Measurements from ENCODE around the gene FLAD1. TPM values are rescaled to one million over a fixed set of nuclear protein-coding genes. Genes with fewer than 3 reads are reported as not detected.
A peak's percentile ranks its signal among the peaks of the same experiment; 100 is the strongest.

FLAD1 gene
- total RNA-seq, 1 experiment from 2014 or later = 97.0 TPM

- H3K23me2 ChIP-seq (ENCODE audit: insufficient read length, low read depth, low read length, poor library complexity, severe bottlenecking) = peaks cover 26% of the 10 kb centered on the region
- H2BK15ac ChIP-seq (ENCODE audit: low read depth, low read length) = no peak overlapping the region
- H2BK12ac ChIP-seq (ENCODE audit: insufficient read length, low read depth, low read length) = no peak overlapping the region
- H3K4me1 ChIP-seq (ENCODE audit: insufficient read depth, low read length) = peaks cover 5% of the 10 kb centered on the region; the same call in 1 of the 2 replicates
- H4K5ac ChIP-seq (ENCODE audit: insufficient read length, low read depth, low read length) = no peak overlapping the region
- H3K27ac Mint-ChIP-seq = peak overlapping the region; percentile 92 to 97 (median 96); a peak in 6 of 7 replicates
- H2AK5ac ChIP-seq (ENCODE audit: insufficient read length, low read length) = no peak overlapping the region
- H3T11ph ChIP-seq (ENCODE audit: low read length) = no peak overlapping the region
- peak overlapping the region; percentile 41 for H3K27ac ChIP-seq (ENCODE audit: insufficient read length, low read depth, low read length)
- peak overlapping the region; percentile 93 to 97 for H3K4me3 Mint-ChIP-seq
- peaks cover 3% of the 10 kb centered on the region for H3K27me3 Mint-ChIP-seq (ENCODE audit: low read depth)
- H3K18ac ChIP-seq (ENCODE audit: insufficient read length, low read depth, low read length) = peak overlapping the region; percentile 61
- no peaks in the 10 kb centered on the region for H4K20me1 ChIP-seq (ENCODE audit: control insufficient read depth, insufficient read depth, insufficient read length)
- peak; percentile 77 for DNase-seq
- H2BK120ac ChIP-seq (ENCODE audit: low read depth, low read length, poor library complexity, severe bottlenecking) = no peak overlapping the region
- no peak overlapping the region for H3K56ac ChIP-seq (ENCODE audit: insufficient read length, low read depth, low read length)
- no peak overlapping the region for H3K14ac ChIP-seq (ENCODE audit: insufficient read depth, low read length)
- H3K4ac ChIP-seq (ENCODE audit: low read depth, low read length) = no peak overlapping the region
- no peak overlapping the region for H2AFZ ChIP-seq (ENCODE audit: low read length)
- peaks cover 0 to 2% of the 10 kb centered on the region in 2 experiments; a peak in 2 of 5 replicates for H3K9me3 Mint-ChIP-seq
- H3K23ac ChIP-seq (ENCODE audit: insufficient read length, low read depth, low read length) = no peak overlapping the region
- H3K27me3 ChIP-seq (ENCODE audit: insufficient read depth, low read length) = no peaks in the 10 kb centered on the region
- H3K4me1 Mint-ChIP-seq = peaks cover 20 to 33% of the 10 kb centered on the region in 2 experiments
- peak overlapping the region; percentile 6 for H3K9ac ChIP-seq (ENCODE audit: extremely low read depth, insufficient read length, low read length)
- H2BK20ac ChIP-seq (ENCODE audit: low read depth, low read length, poor library complexity, severe bottlenecking) = no peak overlapping the region
- no peak overlapping the region for H2BK5ac ChIP-seq (ENCODE audit: insufficient read length, low read length)
- TF ChIP-seq, protein P1, sequence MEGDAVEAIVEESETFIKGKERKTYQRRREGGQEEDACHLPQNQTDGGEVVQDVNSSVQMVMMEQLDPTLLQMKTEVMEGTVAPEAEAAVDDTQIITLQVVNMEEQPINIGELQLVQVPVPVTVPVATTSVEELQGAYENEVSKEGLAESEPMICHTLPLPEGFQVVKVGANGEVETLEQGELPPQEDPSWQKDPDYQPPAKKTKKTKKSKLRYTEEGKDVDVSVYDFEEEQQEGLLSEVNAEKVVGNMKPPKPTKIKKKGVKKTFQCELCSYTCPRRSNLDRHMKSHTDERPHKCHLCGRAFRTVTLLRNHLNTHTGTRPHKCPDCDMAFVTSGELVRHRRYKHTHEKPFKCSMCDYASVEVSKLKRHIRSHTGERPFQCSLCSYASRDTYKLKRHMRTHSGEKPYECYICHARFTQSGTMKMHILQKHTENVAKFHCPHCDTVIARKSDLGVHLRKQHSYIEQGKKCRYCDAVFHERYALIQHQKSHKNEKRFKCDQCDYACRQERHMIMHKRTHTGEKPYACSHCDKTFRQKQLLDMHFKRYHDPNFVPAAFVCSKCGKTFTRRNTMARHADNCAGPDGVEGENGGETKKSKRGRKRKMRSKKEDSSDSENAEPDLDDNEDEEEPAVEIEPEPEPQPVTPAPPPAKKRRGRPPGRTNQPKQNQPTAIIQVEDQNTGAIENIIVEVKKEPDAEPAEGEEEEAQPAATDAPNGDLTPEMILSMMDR (conservative IDR thresholded peaks at IDR 0.05) = no peak
- H3K4me2 ChIP-seq (ENCODE audit: insufficient read depth, insufficient read length, low read length) = peak overlapping the region; percentile 90
- H3K9me3 ChIP-seq (ENCODE audit: control insufficient read depth, low read depth, low read length) = no peaks in the 10 kb centered on the region
- no CpG with 5 or more reads among the region's 50 CpGs for WGBS (ENCODE audit: extremely low coverage, insufficient read length, low lambda C conversion rate)
- no peak overlapping the region for H4K8ac ChIP-seq (replicated peaks; ENCODE audit: insufficient read length, low read depth, low read length)
- no peak overlapping the region for H4K91ac ChIP-seq (ENCODE audit: insufficient read length, low read depth, low read length)
- H3K36me3 Mint-ChIP-seq (ENCODE audit: insufficient read depth in 1 of 3, low read depth in 3 of 3) = no peaks in the 10 kb centered on the region
- no peaks in the 10 kb centered on the region for H3K79me1 ChIP-seq (ENCODE audit: insufficient read depth, low read depth, low read length, poor library complexity, severe bottlenecking)
- H3K79me2 ChIP-seq (ENCODE audit: insufficient read depth, low read length) = no peaks in the 10 kb centered on the region; the same call in 1 of the 2 replicates
Observed at GRCh38 chr1:154999571-155000410, 16.6 kb downstream of the FLAD1 start.

Data from H9 (cell line).